Tibial nerve (tissue), 4 donors: ENCODE measurements around the gene PPIF. TPM values are rescaled to one million over a fixed set of nuclear protein-coding genes. Genes with fewer than 3 reads are reported as not detected.

ENCODE experiments used
- DNase-seq, 2 donors: peaks; one replicate each; pipeline ENCODE4 v3.0.0-alpha.2; 2019; ENCODE audit warnings: low spot score in 2 of 2
- H3K27ac ChIP-seq, 4 donors: fragments of 200-600 bp; sonication (generic) in 3 of 4; one replicate each; pipeline ENCODE4 v1.5.1; 2017 to 2019; ENCODE audit warnings: mild to moderate bottlenecking in 1 of 4
- H3K27me3 ChIP-seq, 2 donors: fragments of 200-600 bp; sonication (generic) in 1 of 2; one replicate each; pipeline versions ENCODE4 v1.5.1 to v1.6.0; 2017 to 2019
- H3K36me3 ChIP-seq, 3 donors: fragments of 200-600 bp; sonication (generic); one replicate each; pipeline ENCODE4 v1.5.1; 2018 to 2019
- H3K4me1 ChIP-seq, 4 donors: fragments of 200-600 bp; sonication (generic) in 3 of 4; one replicate each; pipeline ENCODE4 v1.5.1; 2017 to 2019
- H3K4me3 ChIP-seq, 4 donors: fragments of 200-600 bp; sonication (generic) in 3 of 4; one replicate each; pipeline ENCODE4 v1.5.1; 2017 to 2019; ENCODE audit warnings: mild to moderate bottlenecking in 1 of 4, moderate library complexity in 1 of 4
- H3K9me3 ChIP-seq, 4 donors: fragments of 200-600 bp; sonication (generic) in 3 of 4; one replicate each; pipeline ENCODE4 v1.5.1; 2017 to 2019
- CTCF ChIP-seq, 5 experiments: fragments of 200-600 bp in 3 of 5; fragments of 450-650 bp in 2 of 5; sonication (generic) in 3 of 5; IDR thresholded peaks; one replicate each; pipeline ENCODE4 v1.5.1; 2016 to 2019; ENCODE audit warnings: antibody characterized with exemption in 5 of 5, mild to moderate bottlenecking in 3 of 5, moderate library complexity in 2 of 5
- EP300 ChIP-seq, 2 donors: sonication (generic); formaldehyde crosslinking; IDR thresholded peaks; one replicate each; pipeline ENCODE4 v1.6.1; 2017; ENCODE audit warnings: antibody characterized with exemption in 2 of 2, mild to moderate bottlenecking in 1 of 2
- POLR2A ChIP-seq, 2 donors: fragments of 450-650 bp; IDR thresholded peaks; one replicate each; pipeline ENCODE4 v1.6.1; 2017; ENCODE audit warnings: antibody characterized with exemption in 2 of 2, mild to moderate bottlenecking in 2 of 2, moderate library complexity in 2 of 2
- WGBS, 2 donors: methylation state at CpG; one replicate each; pipeline ENCODE4 v1.1.5; 2018; 5-methylcytosine and 5-hydroxymethylcytosine counted together
- total RNA-seq, 4 donors: library from RNA; depleted of rRNA; stranded (reverse); fragments of >200 nt; gene quantifications; one replicate each; pipeline ENCODE4 v1.1.0, GENCODE V29; 2016

Gene PPIF
- total RNA-seq, 4 donors from 2014 or later, result 16.6 to 36.0 (median 20.6) TPM

- WGBS, 2 donors, result 77 to 85% methylated on average over 7 of the region's 7 CpGs
- H3K36me3 ChIP-seq, result no peaks in the 10 kb centered on the region
- peak overlapping the region in 2 of 4 donors; percentile 66 to 82 for H3K27ac ChIP-seq
- DNase-seq, result no peak
- no peaks in the 10 kb centered on the region for H3K27me3 ChIP-seq
- no peak overlapping the region for H3K4me3 ChIP-seq
- peaks cover 0 to 96% (median 18%) of the 10 kb centered on the region in 4 donors for H3K4me1 ChIP-seq
- TF ChIP-seq POLR2A (IDR thresholded peaks at IDR 0.05) (no peak), CTCF (IDR thresholded peaks at IDR 0.05) (no peak), EP300 (IDR thresholded peaks at IDR 0.05) (no peak)
- no peaks in the 10 kb centered on the region for H3K9me3 ChIP-seq
These were observed 55.3 kb downstream of the PPIF start for GRCh38 chr10:79402625-79402946.

GRCh38 chr10:79402951-79403350, 55.7 kb downstream of the PPIF start:
- H3K36me3 ChIP-seq, result no peaks in the 10 kb centered on the region
- H3K4me3 ChIP-seq, result peak overlapping the region in 3 of 4 donors; percentile 3 to 36 (median 18)
- peak overlapping the region in 2 of 4 donors; percentile 66 to 82 for H3K27ac ChIP-seq
- no peaks in the 10 kb centered on the region for H3K9me3 ChIP-seq
- TF ChIP-seq CTCF (IDR thresholded peaks at IDR 0.05), result no peak
- no peak for TF ChIP-seq POLR2A (IDR thresholded peaks at IDR 0.05)
- no peak for TF ChIP-seq EP300 (IDR thresholded peaks at IDR 0.05)
- no peaks in the 10 kb centered on the region for H3K27me3 ChIP-seq
- WGBS, 2 donors, result 30 to 34% methylated on average over 8 of the region's 8 CpGs
- H3K4me1 ChIP-seq, result peaks cover 0 to 96% (median 16%) of the 10 kb centered on the region in 4 donors
- no peak for DNase-seq

- H3K4me3 ChIP-seq, result peak overlapping the region in 3 of 4 donors; percentile 3 to 36 (median 18)
- H3K36me3 ChIP-seq, result no peaks in the 10 kb centered on the region
- H3K27ac ChIP-seq, result peak overlapping the region in 2 of 4 donors; percentile 66 to 82
- peak in 1 of 2 donors; percentile 56 for DNase-seq
- WGBS, 2 donors, result 14% methylated on average over 17 to 23 of the region's 23 CpGs
- H3K4me1 ChIP-seq, result peaks cover 0 to 96% (median 10%) of the 10 kb centered on the region in 4 donors
- H3K27me3 ChIP-seq, result no peaks in the 10 kb centered on the region
- TF ChIP-seq EP300 (IDR thresholded peaks at IDR 0.05), result peak in 1 of 2 donors; percentile 86
- TF ChIP-seq POLR2A (IDR thresholded peaks at IDR 0.05), result no peak
- no peak for TF ChIP-seq CTCF (IDR thresholded peaks at IDR 0.05)
- no peaks in the 10 kb centered on the region for H3K9me3 ChIP-seq
These were observed 56.4 kb downstream of the PPIF start for GRCh38 chr10:79403441-79404230.

GRCh38 chr10:79404231-79404609, 57.0 kb downstream of the PPIF start:
- peak; percentile 66 to 78 for DNase-seq
- Histone ChIP-seq H3K27ac (peak overlapping the region in 2 of 4 donors; percentile 66 to 82), H3K4me3 (peak overlapping the region in 2 of 4 donors; percentile 4 to 34), H3K4me1 (peaks cover 0 to 96% (median 7%) of the 10 kb centered on the region in 4 donors), H3K27me3 (no peaks in the 10 kb centered on the region), H3K36me3 (no peaks in the 10 kb centered on the region), H3K9me3 (no peaks in the 10 kb centered on the region)
- WGBS, 2 donors, result 15 to 17% methylated on average over 6 to 7 of the region's 7 CpGs
- TF ChIP-seq EP300 (IDR thresholded peaks at IDR 0.05) (peak in 1 of 2 donors; percentile 65), POLR2A (IDR thresholded peaks at IDR 0.05) (no peak), CTCF (IDR thresholded peaks at IDR 0.05) (no peak)

GRCh38 chr10:79404690-79405131, 57.4 kb downstream of the PPIF start:
- Histone ChIP-seq H3K36me3 (no peaks in the 10 kb centered on the region), H3K27ac (peak overlapping the region in 2 of 4 donors; percentile 66 to 82), H3K27me3 (no peaks in the 10 kb centered on the region), H3K4me3 (peak overlapping the region in 1 of 4 donors; percentile 34), H3K9me3 (no peaks in the 10 kb centered on the region), H3K4me1 (peaks cover 0 to 97% (median 6%) of the 10 kb centered on the region in 4 donors)
- DNase-seq, result no peak
- TF ChIP-seq CTCF (IDR thresholded peaks at IDR 0.05) (no peak), EP300 (IDR thresholded peaks at IDR 0.05) (no peak), POLR2A (IDR thresholded peaks at IDR 0.05) (no peak)
- WGBS, 2 donors, result 38 to 40% methylated on average over 5 of the region's 5 CpGs
